Suppressor macrophage treated with lipopolysaccharide for 4 hours (primary cell): ENCODE measurements around the gene LTB4R.

Experiments used
- DNase-seq: peaks from one replicate; pipeline ENCODE4 v3.0.0-alpha.2; 2020

LTB4R gene

GRCh38 chr14:24279301-24280186 is 31.8 kb upstream of the LTB4R start:
- peak; percentile 70 for DNase-seq

GRCh38 chr14:24280797-24281460 is 30.4 kb upstream of the LTB4R start:
- DNase-seq = no peak

- DNase-seq = peak; percentile 36
Measured at GRCh38 chr14:24281636-24282035, 29.7 kb upstream of the LTB4R start.

GRCh38 chr14:24282736-24283135 is 28.6 kb upstream of the LTB4R start:
- DNase-seq = no peak

GRCh38 chr14:24283796-24284460 is 27.4 kb upstream of the LTB4R start:
- no peak for DNase-seq

- no peak for DNase-seq
Measured at GRCh38 chr14:24284501-24285035, 26.7 kb upstream of the LTB4R start.

GRCh38 chr14:24285351-24285750 is 26.0 kb upstream of the LTB4R start:
- no peak for DNase-seq

GRCh38 chr14:24286996-24287395 is 24.3 kb upstream of the LTB4R start:
- DNase-seq = no peak

GRCh38 chr14:24289649-24290280 is 21.5 kb upstream of the LTB4R start:
- DNase-seq = no peak

GRCh38 chr14:24290746-24291145 is 20.6 kb upstream of the LTB4R start:
- no peak for DNase-seq

GRCh38 chr14:24291446-24292117 is 19.7 kb upstream of the LTB4R start:
- DNase-seq = no peak

- no peak for DNase-seq
Measured at GRCh38 chr14:24292118-24292807, 19.0 kb upstream of the LTB4R start.

- no peak for DNase-seq
Measured at GRCh38 chr14:24293525-24293924, 17.8 kb upstream of the LTB4R start.

GRCh38 chr14:24296341-24297157 is 14.8 kb upstream of the LTB4R start:
- DNase-seq = peak; percentile 93

GRCh38 chr14:24297190-24297964 is 13.9 kb upstream of the LTB4R start:
- DNase-seq = peak; percentile 27

- DNase-seq = peak; percentile 41
Measured at GRCh38 chr14:24298892-24299254, 12.4 kb upstream of the LTB4R start.

- peak; percentile 95 for DNase-seq
Measured at GRCh38 chr14:24299255-24300191, 11.8 kb upstream of the LTB4R start, which contains the start of the genes DHRS1 and NOP9. DHRS1 (minus strand) TSS chr14:24299780; CDS start chr14:24299106, 674 bp downstream. NOP9 (plus strand) TSS chr14:24299850; CDS start chr14:24299955, 105 bp downstream.

- no peak for DNase-seq
Measured at GRCh38 chr14:24300326-24300980, 10.8 kb upstream of the LTB4R start.
